Neuronal stem cell (in vitro differentiated cells): ENCODE data around the gene NPHP4. TPM values are rescaled to one million over a fixed set of nuclear protein-coding genes. Genes with fewer than 3 reads are reported as not detected.

Experiments
- DNase-seq: peaks from one replicate; pipeline ENCODE4 v3.0.0-alpha.2; 2013; ENCODE audit warnings: low spot score
- H2AFZ ChIP-seq: one replicate; pipeline ENCODE4 v1.6.1; 2013; ENCODE audit warnings: mild to moderate bottlenecking, low read length, inconsistent platforms
- H2AK5ac ChIP-seq: 2 replicates; pipeline ENCODE4 v1.6.1; 2013; ENCODE audit warnings: low read depth, mild to moderate bottlenecking, inconsistent platforms, low read length, moderate library complexity, mixed read lengths
- H2BK120ac ChIP-seq: 2 replicates; pipeline ENCODE4 v1.6.1; 2013; ENCODE audit warnings: low read depth, mild to moderate bottlenecking, inconsistent platforms, low read length, moderate library complexity, mixed read lengths
- H2BK12ac ChIP-seq: one replicate; pipeline ENCODE4 v1.6.1; 2013; ENCODE audit warnings: low read length, inconsistent platforms
- H2BK15ac ChIP-seq: 2 replicates; pipeline ENCODE4 v1.6.1; 2013; ENCODE audit warnings: mild to moderate bottlenecking, low read length, inconsistent platforms, mixed read lengths
- H2BK5ac ChIP-seq: one replicate; pipeline ENCODE4 v1.6.1; 2013; ENCODE audit warnings: inconsistent platforms, mild to moderate bottlenecking, low read length, moderate library complexity
- H3K14ac ChIP-seq: one replicate; pipeline ENCODE4 v1.6.1; 2013; ENCODE audit warnings: low read length, inconsistent platforms
- H3K18ac ChIP-seq: 2 replicates; pipeline ENCODE4 v1.6.1; 2013; ENCODE audit warnings: low read length, inconsistent platforms
- H3K23ac ChIP-seq: 2 replicates; pipeline ENCODE4 v1.6.1; 2013; ENCODE audit warnings: low read depth, mild to moderate bottlenecking, mixed read lengths, low read length, inconsistent platforms; ENCODE audit not compliant: poor library complexity
- H3K27ac ChIP-seq: replicated peaks from 3 replicates; pipeline ENCODE4 v1.5.1; 2013; ENCODE audit warnings: low read length, inconsistent platforms
- H3K27me3 ChIP-seq, 3 experiments: 2 replicates each; pipeline ENCODE4 v1.6.1; 2013; ENCODE audit warnings: low read length in 3 of 3, mild to moderate bottlenecking in 2 of 3, inconsistent platforms in 1 of 3, low read depth in 1 of 3, mixed read lengths in 1 of 3, moderate library complexity in 1 of 3; ENCODE audit not compliant: control insufficient read depth in 3 of 3, insufficient read depth in 3 of 3
- H3K36me3 ChIP-seq, 2 donors: replicated peaks in 1 of 2; 2 replicates each; pipeline ENCODE4 v1.6.1; 2013; ENCODE audit warnings: low read length in 2 of 2; ENCODE audit not compliant: control insufficient read depth in 2 of 2, insufficient read depth in 2 of 2
- H3K4ac ChIP-seq: 2 replicates; pipeline ENCODE4 v1.6.1; 2013; ENCODE audit warnings: inconsistent platforms, mild to moderate bottlenecking, low read length, moderate library complexity
- H3K4me1 ChIP-seq, 2 donors: 1 replicate in 1 of 2; 2 replicates in 1 of 2; pipeline ENCODE4 v1.6.1; 2013; ENCODE audit warnings: low read length in 2 of 2, low read depth in 1 of 2; ENCODE audit not compliant: control insufficient read depth in 2 of 2, insufficient read depth in 1 of 2
- H3K4me2 ChIP-seq: one replicate; pipeline ENCODE4 v1.6.1; 2013; ENCODE audit warnings: mild to moderate bottlenecking, low read length, inconsistent platforms; ENCODE audit not compliant: insufficient read depth, poor library complexity, severe bottlenecking
- H3K4me3 ChIP-seq, 2 donors: 2 replicates each; pipeline ENCODE4 v1.5.1; 2013; ENCODE audit warnings: low read length in 2 of 2, mild to moderate bottlenecking in 2 of 2, inconsistent platforms in 1 of 2, moderate library complexity in 1 of 2
- H3K79me1 ChIP-seq: one replicate; pipeline ENCODE4 v1.6.1; 2013; ENCODE audit warnings: low read depth, mild to moderate bottlenecking, inconsistent platforms, low read length, moderate library complexity
- H3K9ac ChIP-seq: one replicate; pipeline ENCODE4 v1.6.1; 2013; ENCODE audit warnings: mild to moderate bottlenecking, low read depth, low read length, inconsistent platforms; ENCODE audit not compliant: poor library complexity
- H3K9me3 ChIP-seq, 2 donors: replicated peaks in 1 of 2; 2 replicates each; pipeline versions ENCODE3 to v1.6.1; 2013; ENCODE audit warnings: low read length in 2 of 2, mild to moderate bottlenecking in 2 of 2, inconsistent platforms in 1 of 2, low read depth in 1 of 2, mixed read lengths in 1 of 2, moderate library complexity in 1 of 2; ENCODE audit not compliant: control insufficient read depth in 2 of 2, insufficient read depth in 1 of 2
- H4K8ac ChIP-seq: one replicate; pipeline ENCODE4 v1.6.1; 2013; ENCODE audit warnings: low read depth, mild to moderate bottlenecking, inconsistent platforms, low read length, moderate library complexity
- H4K91ac ChIP-seq: one replicate; pipeline ENCODE4 v1.6.1; 2013; ENCODE audit warnings: low read length, low read depth, mild to moderate bottlenecking, inconsistent platforms; ENCODE audit not compliant: poor library complexity
- WGBS, 2 donors: extraction: QIAGEN DNeasy Blood & Tissue Kit; methylation state at CpG; one replicate each; pipeline ENCODE4 v1.1.7; 2013; ENCODE audit warnings: missing lambda C conversion rate in 2 of 2, mixed read lengths in 1 of 2; ENCODE audit not compliant: insufficient read length in 2 of 2, insufficient replicate concordance in 1 of 2; ENCODE audit errors: extremely low coverage in 2 of 2; 5-methylcytosine and 5-hydroxymethylcytosine counted together
- polyA plus RNA-seq, 2 experiments: library from polyadenylated mRNA; stranded (reverse); fragments of 200-250 nt; gene quantifications; one replicate each; pipeline ENCODE4 v1.2.3, GENCODE V29; 2013

NPHP4 gene
- 9.7 TPM for polyA plus RNA-seq (2013, experiment 1 of 2)
- polyA plus RNA-seq (2013, experiment 2 of 2): 9.5 TPM

DNA sequence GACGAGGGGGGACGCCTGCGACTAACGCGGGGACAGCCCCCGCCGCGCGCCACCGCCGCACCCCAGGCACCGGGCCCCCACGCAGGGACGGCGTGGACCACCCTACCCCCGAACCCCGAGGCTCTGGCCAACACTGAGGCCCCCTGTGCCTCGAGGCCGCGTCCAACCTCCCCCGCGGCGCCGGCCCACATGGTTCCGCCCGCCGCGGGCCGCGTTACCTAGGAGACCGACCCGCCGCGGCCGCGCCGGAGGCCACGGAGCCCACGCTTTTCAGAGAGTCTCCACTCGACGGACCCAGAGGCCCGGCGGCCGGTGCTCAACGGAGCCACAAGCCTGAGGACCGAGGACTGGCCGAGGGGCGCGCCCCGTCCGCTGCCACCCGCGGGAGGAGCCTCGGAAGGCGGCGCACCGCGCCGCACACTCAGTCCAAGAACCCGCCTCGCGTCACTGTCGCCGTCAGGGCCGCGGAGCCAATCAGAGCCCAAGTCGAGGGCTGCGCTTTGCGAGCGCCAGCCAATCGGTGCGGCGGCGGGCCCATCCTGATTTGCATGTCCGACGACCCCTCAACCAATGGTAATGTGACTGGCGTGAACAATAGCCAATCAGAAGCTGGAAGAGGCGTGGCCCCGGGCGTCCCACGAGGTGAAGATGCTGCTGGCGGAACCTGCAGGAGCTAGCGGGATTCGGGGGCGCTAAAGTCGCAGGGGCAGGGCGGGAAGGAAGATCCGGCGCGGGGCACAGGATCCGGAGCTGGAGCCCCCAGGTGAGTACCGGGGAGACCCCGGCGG, at the start of gene NPHP4:
NPHP4 (minus strand) TSS at position 400 of the 788 bp plus-strand sequence. CDS start 6,136 bp downstream, outside the sequence.
- Histone ChIP-seq H2AFZ (peak within 1 kb of the TSS; percentile 99), H2BK120ac (peak within 1 kb of the TSS; percentile 81), H3K4ac (peak within 1 kb of the TSS; percentile 17), H3K18ac (peak within 1 kb of the TSS; percentile 98), H2BK12ac (peak within 1 kb of the TSS; percentile 43), H3K36me3 (no peaks in the 10 kb centered on the region), H3K9me3 (no peaks in the 10 kb centered on the region), H3K4me1 (peaks cover 18 to 22% of the 10 kb centered on the region in 2 donors), H3K27me3 (no peaks in the 10 kb centered on the region), H2BK5ac (peak within 1 kb of the TSS; percentile 97), H3K27ac (peak within 1 kb of the TSS; percentile 72), H2BK15ac (peak within 1 kb of the TSS; percentile 75), H3K14ac (peak within 1 kb of the TSS; percentile 66), H4K91ac (peak within 1 kb of the TSS; percentile 57), H4K8ac (no peak within 1 kb of the TSS), H3K23ac (peak within 1 kb of the TSS; percentile 95), H3K9ac (peak within 1 kb of the TSS; percentile 96), H3K4me3 (peak within 1 kb of the TSS; percentile 70 to 94), H2AK5ac (peak within 1 kb of the TSS; percentile 98), H3K79me1 (peaks cover 11% of the 10 kb centered on the region), H3K4me2 (peak within 1 kb of the TSS; percentile 99)
- peak; percentile 100 for DNase-seq
- WGBS, 2 donors: no CpG with 5 or more reads among the region's 94 CpGs

GRCh38 chr1:6041432-6042062, 49.3 kb upstream of the NPHP4 start:
- no peaks in the 10 kb centered on the region for H3K79me1 ChIP-seq
- no peak overlapping the region for H3K18ac ChIP-seq
- no peak overlapping the region for H3K27ac ChIP-seq
- no peak overlapping the region for H3K4me2 ChIP-seq
- no peak overlapping the region for H3K14ac ChIP-seq
- no peak overlapping the region for H2BK120ac ChIP-seq
- H2AK5ac ChIP-seq: peak overlapping the region; percentile 15
- peaks cover 0 to 17% (median 0%) of the 10 kb centered on the region in 3 experiments for H3K27me3 ChIP-seq
- no peak overlapping the region for H3K23ac ChIP-seq
- H4K8ac ChIP-seq: no peak overlapping the region
- no peak overlapping the region for H2AFZ ChIP-seq
- no peak for DNase-seq
- H3K36me3 ChIP-seq: no peaks in the 10 kb centered on the region
- no peak overlapping the region for H2BK5ac ChIP-seq
- H3K9ac ChIP-seq: no peak overlapping the region
- peak overlapping the region in 1 of 2 donors; percentile 34 for H3K4me3 ChIP-seq
- no peak overlapping the region for H3K4ac ChIP-seq
- H4K91ac ChIP-seq: no peak overlapping the region
- no peak overlapping the region for H2BK12ac ChIP-seq
- WGBS, 2 donors: no CpG with 5 or more reads among the region's 20 CpGs
- peaks cover 10 to 13% of the 10 kb centered on the region in 2 donors for H3K4me1 ChIP-seq
- H3K9me3 ChIP-seq: no peaks in the 10 kb centered on the region
- no peak overlapping the region for H2BK15ac ChIP-seq

GRCh38 chr1:6040861-6041415, 48.7 kb upstream of the NPHP4 start:
- H3K9ac ChIP-seq: no peak overlapping the region
- WGBS, 2 donors: no CpG with 5 or more reads among the region's 22 CpGs
- no peak overlapping the region for H3K4me2 ChIP-seq
- H3K23ac ChIP-seq: no peak overlapping the region
- no peak overlapping the region for H4K8ac ChIP-seq
- no peaks in the 10 kb centered on the region for H3K79me1 ChIP-seq
- no peak overlapping the region for H2AFZ ChIP-seq
- no peak overlapping the region for H3K14ac ChIP-seq
- peaks cover 0 to 13% (median 0%) of the 10 kb centered on the region in 3 experiments for H3K27me3 ChIP-seq
- H3K9me3 ChIP-seq: no peaks in the 10 kb centered on the region
- no peak overlapping the region for H2BK12ac ChIP-seq
- H3K27ac ChIP-seq: no peak overlapping the region
- no peak overlapping the region for H3K18ac ChIP-seq
- H3K4me1 ChIP-seq: peaks cover 10 to 13% of the 10 kb centered on the region in 2 donors
- H3K36me3 ChIP-seq: no peaks in the 10 kb centered on the region
- H2BK5ac ChIP-seq: no peak overlapping the region
- peak overlapping the region; percentile 15 for H2AK5ac ChIP-seq
- H3K4ac ChIP-seq: no peak overlapping the region
- H3K4me3 ChIP-seq: no peak overlapping the region
- H4K91ac ChIP-seq: no peak overlapping the region
- no peak overlapping the region for H2BK120ac ChIP-seq
- H2BK15ac ChIP-seq: no peak overlapping the region
- DNase-seq: no peak

GRCh38 chr1:6040444-6040843, 48.2 kb upstream of the NPHP4 start:
- Histone ChIP-seq H3K18ac (no peak overlapping the region), H2BK120ac (no peak overlapping the region), H3K14ac (no peak overlapping the region), H3K9ac (no peak overlapping the region), H2BK12ac (no peak overlapping the region), H2AFZ (no peak overlapping the region), H3K36me3 (no peaks in the 10 kb centered on the region), H3K4me3 (no peak overlapping the region), H3K4ac (no peak overlapping the region), H4K91ac (no peak overlapping the region), H3K4me2 (no peak overlapping the region), H3K23ac (no peak overlapping the region), H2BK15ac (no peak overlapping the region), H3K27me3 (peaks cover 0 to 11% (median 0%) of the 10 kb centered on the region in 3 experiments), H4K8ac (no peak overlapping the region), H3K9me3 (no peaks in the 10 kb centered on the region), H2AK5ac (no peak overlapping the region), H2BK5ac (no peak overlapping the region), H3K4me1 (peaks cover 7 to 9% of the 10 kb centered on the region in 2 donors), H3K27ac (no peak overlapping the region), H3K79me1 (no peaks in the 10 kb centered on the region)
- WGBS, 2 donors: no CpG with 5 or more reads among the region's 15 CpGs
- DNase-seq: no peak
